ENCODE results near the gene CYP24A1. TPM values are rescaled to one million over a fixed set of nuclear protein-coding genes. Genes with fewer than 3 reads are reported as not detected.
A peak's percentile ranks its signal among the peaks of the same experiment; 100 is the strongest.

Gene CYP24A1
- total RNA-seq, 4 donors from 2014 or later = 0.69 TPM; not detected in 3

DNA sequence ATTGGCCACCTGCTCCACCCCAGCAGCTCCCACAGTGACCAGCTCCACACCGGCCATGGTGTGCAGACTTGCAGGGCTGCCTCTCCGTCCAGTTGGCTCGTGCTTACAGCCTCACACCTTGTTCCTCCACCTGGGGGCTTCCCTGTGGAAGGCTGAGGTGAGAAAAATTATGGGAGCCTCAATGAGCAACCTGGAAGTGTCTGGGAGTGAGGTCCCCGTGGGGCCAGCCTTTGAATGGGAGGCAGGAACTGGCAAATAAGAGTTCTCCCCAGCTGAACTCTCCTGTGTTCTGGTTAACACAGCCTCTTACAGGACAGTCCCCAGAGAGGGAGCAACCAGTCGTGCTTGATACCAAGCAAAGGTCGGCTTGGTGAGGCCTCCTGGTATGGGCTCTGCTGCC is 30.3 kb upstream of the CYP24A1 start:
- Histone ChIP-seq H3K27me3 (no peaks in the 10 kb centered on the region), H3K27ac (no peak overlapping the region), H3K9me3 (no peaks in the 10 kb centered on the region), H3K36me3 (no peaks in the 10 kb centered on the region), H3K4me1 (peaks cover 1 to 6% (median 1%) of the 10 kb centered on the region in 3 donors), H3K4me3 (no peak overlapping the region)
- no peak for TF ChIP-seq EP300 (IDR thresholded peaks at IDR 0.05)
- no peak for TF ChIP-seq POLR2AphosphoS5 (IDR thresholded peaks at IDR 0.05)
- no peak for TF ChIP-seq POLR2A (IDR thresholded peaks at IDR 0.05)
- TF ChIP-seq CTCF (IDR thresholded peaks at IDR 0.05) = no peak
- no peak for ATAC-seq
- 41 to 100% methylated on average over 1 to 2 of the region's 6 CpGs for WGBS, 2 donors (ENCODE audit: low coverage in 1 of 2)

DNA sequence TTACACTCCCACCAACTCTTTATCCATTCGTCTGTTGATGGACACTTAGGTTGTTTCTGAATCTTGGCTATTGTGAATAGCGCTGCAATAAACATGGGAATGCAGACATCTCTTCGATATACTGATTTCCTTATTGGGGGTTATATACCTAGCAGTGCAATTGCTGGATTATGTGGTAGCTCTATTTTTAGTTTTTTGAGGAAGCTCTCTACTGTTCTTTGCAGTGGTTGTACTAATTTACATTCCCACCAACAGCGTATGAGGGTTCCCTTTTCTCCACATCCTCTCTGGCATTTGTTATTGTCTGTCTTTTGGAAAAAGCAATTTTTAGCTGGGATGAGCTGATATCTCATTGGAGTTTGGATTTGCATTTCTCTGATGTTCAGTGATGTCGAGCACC is 29.5 kb upstream of the CYP24A1 start:
- WGBS, 2 donors (ENCODE audit: low coverage in 1 of 2) = 61 to 86% methylated on average over 5 of the region's 5 CpGs
- TF ChIP-seq EP300 (IDR thresholded peaks at IDR 0.05) (no peak), CTCF (IDR thresholded peaks at IDR 0.05) (no peak), POLR2AphosphoS5 (IDR thresholded peaks at IDR 0.05) (no peak), POLR2A (IDR thresholded peaks at IDR 0.05) (no peak)
- Histone ChIP-seq H3K9me3 (no peaks in the 10 kb centered on the region), H3K36me3 (no peaks in the 10 kb centered on the region), H3K27me3 (no peaks in the 10 kb centered on the region), H3K4me1 (no peaks in the 10 kb centered on the region), H3K27ac (no peak overlapping the region), H3K4me3 (no peak overlapping the region)
- no peak for ATAC-seq

DNA sequence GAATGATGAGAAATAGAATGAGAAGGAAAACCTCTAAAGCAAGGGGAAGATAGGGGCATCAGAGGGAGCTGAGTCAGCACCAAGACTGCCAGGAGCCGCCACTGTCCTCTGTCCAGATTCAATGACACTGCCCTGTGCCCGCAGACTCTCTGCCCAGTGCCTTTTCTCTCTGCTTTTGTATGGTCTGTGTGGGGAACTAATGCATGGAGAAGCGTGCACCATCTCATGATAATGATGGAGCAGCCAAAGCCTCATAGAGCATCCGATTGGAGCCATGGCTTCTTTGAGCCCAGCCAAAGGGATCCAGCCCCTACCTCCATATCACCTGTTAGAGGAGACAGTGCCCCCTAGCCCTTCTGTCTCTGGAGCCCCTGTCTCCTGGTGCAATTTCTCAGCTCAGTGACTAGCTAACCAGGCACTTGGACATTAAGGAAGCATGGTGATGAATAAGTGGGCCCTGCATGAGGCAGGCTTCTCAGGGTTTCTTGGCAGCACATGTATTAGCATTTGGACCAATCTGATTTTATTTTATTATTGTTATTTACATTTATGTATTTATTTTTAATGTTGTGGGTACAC is 27.6 kb upstream of the CYP24A1 start:
- Histone ChIP-seq H3K27ac (no peak overlapping the region), H3K4me1 (no peaks in the 10 kb centered on the region), H3K36me3 (no peaks in the 10 kb centered on the region), H3K9me3 (no peaks in the 10 kb centered on the region), H3K4me3 (no peak overlapping the region), H3K27me3 (no peaks in the 10 kb centered on the region)
- ATAC-seq = no peak
- TF ChIP-seq POLR2AphosphoS5 (IDR thresholded peaks at IDR 0.05) (no peak), CTCF (IDR thresholded peaks at IDR 0.05) (no peak), POLR2A (IDR thresholded peaks at IDR 0.05) (no peak)
- WGBS, 2 donors (ENCODE audit: low coverage in 1 of 2) = 83 to 94% methylated on average over 2 to 3 of the region's 4 CpGs

DNA sequence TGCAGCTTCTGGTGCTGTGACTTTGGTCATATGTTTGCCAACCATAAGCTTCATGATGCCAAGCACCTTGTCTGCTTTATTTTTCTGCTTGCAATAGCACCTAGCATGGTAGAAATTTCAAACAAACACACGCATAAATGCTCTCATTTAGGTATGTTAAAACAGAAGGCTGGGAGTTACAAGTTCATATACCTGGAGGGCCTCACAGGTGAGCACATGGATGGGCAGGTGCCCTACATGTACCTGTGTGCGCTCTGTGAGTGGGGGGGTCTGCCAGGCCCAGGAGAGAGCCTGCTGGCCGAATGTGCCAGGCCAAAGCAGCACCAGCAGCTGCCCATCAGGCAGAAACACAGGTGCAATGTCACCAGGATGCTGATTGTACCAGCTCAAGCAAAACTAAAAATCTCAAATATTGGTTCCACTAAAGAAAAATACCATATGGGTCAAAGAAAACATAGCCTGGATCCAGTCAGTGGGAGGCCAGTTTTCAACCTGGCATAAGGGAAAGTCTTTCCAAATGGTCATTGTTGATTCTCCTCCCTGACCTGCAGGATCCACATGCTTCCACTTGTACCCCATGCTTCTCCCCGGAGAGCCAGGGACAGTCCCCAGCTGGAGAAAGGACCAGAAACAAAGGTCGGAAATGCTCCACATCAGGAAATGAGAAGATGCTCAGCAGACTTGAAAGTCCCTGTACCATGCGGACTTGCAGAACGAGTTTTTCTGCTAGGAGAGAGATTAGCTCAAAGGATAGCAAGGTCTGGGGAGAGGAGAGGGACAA is 26.9 kb upstream of the CYP24A1 start:
- Histone ChIP-seq H3K9me3 (no peaks in the 10 kb centered on the region), H3K4me3 (no peak overlapping the region), H3K27ac (no peak overlapping the region), H3K27me3 (no peaks in the 10 kb centered on the region), H3K4me1 (no peaks in the 10 kb centered on the region), H3K36me3 (no peaks in the 10 kb centered on the region)
- TF ChIP-seq CTCF (IDR thresholded peaks at IDR 0.05) (no peak), POLR2AphosphoS5 (IDR thresholded peaks at IDR 0.05) (no peak), POLR2A (IDR thresholded peaks at IDR 0.05) (no peak), EP300 (IDR thresholded peaks at IDR 0.05) (no peak)
- no peak for ATAC-seq
- WGBS, 2 donors (ENCODE audit: low coverage in 1 of 2) = 58 to 67% methylated on average over 5 to 6 of the region's 7 CpGs

GRCh38 chr20:54199721-54200176 is 26.0 kb upstream of the CYP24A1 start:
- WGBS, 2 donors (ENCODE audit: low coverage in 1 of 2) = 15 to 16% methylated on average over 7 of the region's 7 CpGs
- no peaks in the 10 kb centered on the region for H3K27me3 ChIP-seq
- H3K9me3 ChIP-seq = no peaks in the 10 kb centered on the region
- ATAC-seq = peak; percentile 57
- H3K4me3 ChIP-seq = no peak overlapping the region
- no peak overlapping the region for H3K27ac ChIP-seq
- no peaks in the 10 kb centered on the region for H3K4me1 ChIP-seq
- TF ChIP-seq POLR2A (IDR thresholded peaks at IDR 0.05) = peak in 1 of 2 donors; percentile 11
- peak; percentile 65 to 88 (median 80) for TF ChIP-seq CTCF (IDR thresholded peaks at IDR 0.05)
- no peak for TF ChIP-seq EP300 (IDR thresholded peaks at IDR 0.05)
- H3K36me3 ChIP-seq = no peaks in the 10 kb centered on the region

Data from gastroesophageal sphincter (tissue), 4 donors.